Stimulated activated CD4-positive, alpha-beta T cell treated with anti-CD3 and anti-CD28 coated beads, Interleukin-15, amount 100 ng/mL, for 1 hour (primary cell): Measurements from ENCODE around the gene ANXA8.

Experiments
- DNase-seq, 2 donors: peaks; one replicate each; pipeline ENCODE4 v3.0.0-alpha.2; 2020; ENCODE audit warnings: low read depth in 1 of 2, low spot score in 1 of 2

Gene ANXA8

GRCh38 chr10:47449102-47449978 lies 34.6 kb downstream of the ANXA8 start:
- no peak for DNase-seq

- no peak for DNase-seq
These were observed 36.2 kb downstream of the ANXA8 start for GRCh38 chr10:47447705-47448104.

GRCh38 chr10:47447209-47447608 lies 36.7 kb downstream of the ANXA8 start:
- no peak for DNase-seq

- no peak for DNase-seq
These were observed 38.2 kb downstream of the ANXA8 start for GRCh38 chr10:47445720-47446119.

GRCh38 chr10:47444047-47444446 lies 39.9 kb downstream of the ANXA8 start:
- no peak for DNase-seq

GRCh38 chr10:47443145-47443544 lies 40.8 kb downstream of the ANXA8 start:
- DNase-seq, result no peak

- DNase-seq, result no peak
These were observed 41.6 kb downstream of the ANXA8 start for GRCh38 chr10:47442351-47442750.

GRCh38 chr10:47441938-47442337 lies 42.0 kb downstream of the ANXA8 start:
- no peak for DNase-seq

GRCh38 chr10:47440207-47440606 lies 43.7 kb downstream of the ANXA8 start:
- no peak for DNase-seq

GRCh38 chr10:47438857-47439474 lies 44.9 kb downstream of the ANXA8 start:
- DNase-seq, result no peak

- DNase-seq, result no peak
These were observed 48.8 kb downstream of the ANXA8 start for GRCh38 chr10:47435081-47435480.

- DNase-seq, result no peak
These were observed 58.0 kb downstream of the ANXA8 start for GRCh38 chr10:47425813-47426419.

GRCh38 chr10:47424231-47424630 lies 59.7 kb downstream of the ANXA8 start:
- DNase-seq, result no peak

GRCh38 chr10:47423476-47423875 lies 60.4 kb downstream of the ANXA8 start:
- no peak for DNase-seq

GRCh38 chr10:47421057-47421952 lies 62.6 kb downstream of the ANXA8 start:
- DNase-seq, result no peak

- no peak for DNase-seq
These were observed 63.4 kb downstream of the ANXA8 start for GRCh38 chr10:47420305-47421056.

GRCh38 chr10:47419421-47419820 lies 64.5 kb downstream of the ANXA8 start:
- DNase-seq, result no peak

GRCh38 chr10:47418966-47419365 lies 64.9 kb downstream of the ANXA8 start:
- DNase-seq, result no peak

- no peak for DNase-seq
These were observed 65.6 kb downstream of the ANXA8 start for GRCh38 chr10:47418321-47418720.
